ENCODE measurements around the gene TMEM107.

The TMEM107 gene

DNA sequence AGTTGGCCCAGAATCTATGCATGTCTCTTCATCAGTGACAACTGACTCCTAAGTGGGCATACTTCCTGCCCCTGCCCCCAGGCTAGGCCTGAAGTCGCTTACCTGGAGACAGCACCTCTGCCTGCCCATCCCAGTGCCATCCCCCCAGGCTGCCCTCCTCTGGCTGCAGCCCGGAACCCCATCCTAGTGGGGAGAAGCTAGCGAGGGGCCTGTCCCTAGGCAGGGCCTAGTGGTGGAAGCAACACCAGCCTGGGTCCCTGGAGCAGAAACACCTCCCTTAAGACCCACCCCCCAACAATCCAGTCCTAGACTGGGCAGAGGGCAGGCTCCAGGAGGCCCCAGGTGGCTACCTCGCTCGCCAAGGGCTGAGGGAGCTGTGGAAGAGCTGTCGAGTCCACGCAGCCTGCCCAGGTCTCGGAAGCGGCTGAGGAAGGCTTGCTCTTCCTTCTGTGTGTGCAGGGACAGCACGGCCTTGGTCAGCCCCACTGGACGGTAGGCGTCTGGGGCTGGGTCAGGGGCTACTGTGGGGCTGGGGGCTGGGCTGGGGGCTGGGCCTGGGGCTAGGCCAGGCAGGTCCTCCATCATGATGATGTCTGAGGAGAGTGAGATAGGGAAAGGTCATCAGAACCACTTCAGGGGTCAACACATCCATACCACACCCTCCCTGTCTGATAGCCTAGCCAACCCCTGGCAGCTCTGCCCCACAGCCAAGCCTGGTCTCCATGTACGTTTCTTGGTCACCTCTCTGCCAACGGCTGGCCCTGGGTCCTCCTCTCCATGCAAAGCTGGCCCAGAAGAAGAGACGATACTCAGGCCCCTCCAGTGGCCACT lies 31.6 kb downstream of the TMEM107 start:
- no peak overlapping the region for H3K4me3 ChIP-seq (ENCODE audit: low read length)
- no peaks in the 10 kb centered on the region for H3K9me3 ChIP-seq (replicated peaks; ENCODE audit: insufficient read depth, low read length)
- no peaks in the 10 kb centered on the region; the same call in 1 of the 2 replicates for H3K36me3 ChIP-seq (replicated peaks; ENCODE audit: insufficient read depth, low read length)
- no peaks in the 10 kb centered on the region for H3K4me1 ChIP-seq (ENCODE audit: low read length)
- no peaks in the 10 kb centered on the region for H3K27me3 ChIP-seq (replicated peaks; ENCODE audit: insufficient read depth, low read length)
- no peak overlapping the region for H3K4me2 ChIP-seq (ENCODE audit: low read depth, low read length)
- H3K79me2 ChIP-seq (ENCODE audit: low read length), result peaks cover 4% of the 10 kb centered on the region; the same call in 1 of the 2 replicates
- H3K9ac ChIP-seq (ENCODE audit: low read length), result no peak overlapping the region
- H3F3A ChIP-seq (ENCODE audit: insufficient read depth, low read length), result peaks cover 8% of the 10 kb centered on the region; the same call in 1 of the 2 replicates
- no peaks in the 10 kb centered on the region for H4K20me1 ChIP-seq (ENCODE audit: insufficient read depth, low read length)
- H2AFZ ChIP-seq (ENCODE audit: low read length), result no peak overlapping the region
- H3K27ac ChIP-seq (ENCODE audit: low read length), result no peak overlapping the region
- DNase-seq, result no peak
- TF ChIP-seq EZH2phosphoT487 (IDR thresholded peaks at IDR 0.05; ENCODE audit: low read length) (no peak), EZH2 (optimal IDR thresholded peaks at IDR 0.05; ENCODE audit: low read depth, low read length) (no peak)
- TF ChIP-seq, protein P1, sequence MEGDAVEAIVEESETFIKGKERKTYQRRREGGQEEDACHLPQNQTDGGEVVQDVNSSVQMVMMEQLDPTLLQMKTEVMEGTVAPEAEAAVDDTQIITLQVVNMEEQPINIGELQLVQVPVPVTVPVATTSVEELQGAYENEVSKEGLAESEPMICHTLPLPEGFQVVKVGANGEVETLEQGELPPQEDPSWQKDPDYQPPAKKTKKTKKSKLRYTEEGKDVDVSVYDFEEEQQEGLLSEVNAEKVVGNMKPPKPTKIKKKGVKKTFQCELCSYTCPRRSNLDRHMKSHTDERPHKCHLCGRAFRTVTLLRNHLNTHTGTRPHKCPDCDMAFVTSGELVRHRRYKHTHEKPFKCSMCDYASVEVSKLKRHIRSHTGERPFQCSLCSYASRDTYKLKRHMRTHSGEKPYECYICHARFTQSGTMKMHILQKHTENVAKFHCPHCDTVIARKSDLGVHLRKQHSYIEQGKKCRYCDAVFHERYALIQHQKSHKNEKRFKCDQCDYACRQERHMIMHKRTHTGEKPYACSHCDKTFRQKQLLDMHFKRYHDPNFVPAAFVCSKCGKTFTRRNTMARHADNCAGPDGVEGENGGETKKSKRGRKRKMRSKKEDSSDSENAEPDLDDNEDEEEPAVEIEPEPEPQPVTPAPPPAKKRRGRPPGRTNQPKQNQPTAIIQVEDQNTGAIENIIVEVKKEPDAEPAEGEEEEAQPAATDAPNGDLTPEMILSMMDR (IDR thresholded peaks at IDR 0.05; ENCODE audit: low read length), result no peak
- H3K9me2 ChIP-seq (replicated peaks; ENCODE audit: insufficient read depth, low read length), result no peaks in the 10 kb centered on the region

DNA sequence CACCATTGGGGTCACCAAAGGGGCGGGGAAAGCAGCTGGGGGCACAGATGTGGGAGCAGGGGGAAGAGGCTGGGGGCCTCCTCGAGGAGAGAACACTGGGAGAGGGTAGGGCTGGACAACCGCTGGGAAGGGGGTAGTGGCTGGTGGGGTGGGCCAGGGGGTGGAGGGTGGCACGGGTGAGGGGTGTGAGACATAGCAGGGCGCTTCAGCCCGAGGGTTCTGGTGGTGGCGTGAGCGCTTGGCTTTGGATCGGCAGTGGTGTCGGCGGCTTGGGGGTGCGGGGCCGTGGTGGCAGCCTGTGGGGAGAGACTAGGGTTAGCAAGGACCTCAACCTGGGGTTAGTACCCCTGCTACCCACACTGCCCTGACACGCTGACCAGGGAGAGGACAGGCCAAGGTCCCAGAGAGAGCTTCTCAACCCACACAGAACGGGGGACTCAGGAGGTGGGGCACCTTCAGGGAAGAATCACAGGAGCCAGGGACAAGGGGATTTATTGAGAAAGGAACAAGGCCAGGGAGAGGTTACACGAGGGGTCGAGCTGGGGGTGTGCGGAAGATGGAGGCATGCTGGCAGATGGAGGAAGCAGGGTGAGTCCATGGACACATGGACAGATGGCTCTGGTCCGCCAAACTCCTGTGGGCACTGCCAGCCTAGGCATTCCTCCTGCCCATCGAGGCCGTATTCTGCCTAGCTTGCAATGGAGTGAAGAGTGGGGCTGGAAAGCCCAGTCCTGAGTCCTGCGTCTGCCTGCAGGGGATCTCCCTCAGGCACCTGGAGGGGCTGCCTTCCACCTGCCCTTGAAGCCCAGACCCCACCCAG lies 32.4 kb downstream of the TMEM107 start:
- Histone ChIP-seq H3K79me2 (ENCODE audit: low read length) (no peaks in the 10 kb centered on the region), H3K9me3 (replicated peaks; ENCODE audit: insufficient read depth, low read length) (no peaks in the 10 kb centered on the region), H3K4me3 (ENCODE audit: low read length) (no peak overlapping the region), H3K27ac (ENCODE audit: low read length) (no peak overlapping the region), H4K20me1 (ENCODE audit: insufficient read depth, low read length) (no peaks in the 10 kb centered on the region), H3F3A (ENCODE audit: insufficient read depth, low read length) (peaks cover 16% of the 10 kb centered on the region; the same call in 1 of the 2 replicates), H3K9me2 (replicated peaks; ENCODE audit: insufficient read depth, low read length) (no peaks in the 10 kb centered on the region), H3K27me3 (replicated peaks; ENCODE audit: insufficient read depth, low read length) (no peaks in the 10 kb centered on the region), H3K4me2 (ENCODE audit: low read depth, low read length) (no peak overlapping the region), H3K9ac (ENCODE audit: low read length) (no peak overlapping the region), H2AFZ (ENCODE audit: low read length) (no peak overlapping the region), H3K4me1 (ENCODE audit: low read length) (no peaks in the 10 kb centered on the region), H3K36me3 (replicated peaks; ENCODE audit: insufficient read depth, low read length) (no peaks in the 10 kb centered on the region; the same call in 1 of the 2 replicates)
- TF ChIP-seq, protein P1 (IDR thresholded peaks at IDR 0.05; ENCODE audit: low read length), result no peak
- TF ChIP-seq EZH2phosphoT487 (IDR thresholded peaks at IDR 0.05; ENCODE audit: low read length) (no peak), EZH2 (optimal IDR thresholded peaks at IDR 0.05; ENCODE audit: low read depth, low read length) (no peak)
- no peak for DNase-seq

DNA sequence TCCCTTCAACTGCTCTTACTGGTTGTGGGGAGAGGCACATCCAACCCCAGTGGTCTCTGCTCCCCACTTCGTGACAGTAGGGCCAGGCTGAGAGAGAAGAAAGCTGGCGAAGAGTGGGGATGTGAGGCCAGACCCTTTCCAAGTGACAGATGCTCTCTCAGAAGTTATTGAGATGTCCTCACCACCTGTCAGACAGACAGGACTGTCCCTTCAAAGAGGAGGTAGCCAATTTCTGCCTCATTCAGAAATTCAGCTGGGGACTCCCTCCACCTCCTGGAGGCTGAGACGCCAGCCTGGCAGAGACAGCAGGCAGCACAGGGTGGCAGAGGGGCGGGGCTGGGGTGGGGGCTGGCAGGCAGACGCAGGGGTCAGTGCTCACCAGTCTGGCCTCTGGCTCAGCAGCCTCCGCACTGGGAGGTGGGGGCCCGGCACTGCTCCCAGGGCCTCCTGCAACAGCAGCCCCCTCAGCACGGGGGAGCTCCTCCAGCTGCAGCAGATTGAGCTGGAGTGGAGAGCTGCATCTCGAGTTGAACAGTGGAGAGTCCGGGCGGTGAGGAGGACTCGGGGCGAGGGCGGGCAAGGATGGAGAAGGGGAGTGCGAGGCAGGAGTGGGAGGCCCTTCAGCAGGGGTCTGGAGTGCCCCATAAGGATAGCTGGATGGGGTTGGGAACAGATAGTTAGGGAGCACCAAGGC lies 33.1 kb downstream of the TMEM107 start:
- TF ChIP-seq EZH2 (optimal IDR thresholded peaks at IDR 0.05; ENCODE audit: low read depth, low read length) (no peak), EZH2phosphoT487 (IDR thresholded peaks at IDR 0.05; ENCODE audit: low read length) (no peak)
- TF ChIP-seq, protein P1 (IDR thresholded peaks at IDR 0.05; ENCODE audit: low read length), result no peak
- Histone ChIP-seq H3K79me2 (ENCODE audit: low read length) (no peaks in the 10 kb centered on the region), H3K4me1 (ENCODE audit: low read length) (no peaks in the 10 kb centered on the region), H3K9me3 (replicated peaks; ENCODE audit: insufficient read depth, low read length) (no peaks in the 10 kb centered on the region), H3K36me3 (replicated peaks; ENCODE audit: insufficient read depth, low read length) (no peaks in the 10 kb centered on the region), H4K20me1 (ENCODE audit: insufficient read depth, low read length) (no peaks in the 10 kb centered on the region), H3F3A (ENCODE audit: insufficient read depth, low read length) (peaks cover 24% of the 10 kb centered on the region), H3K9ac (ENCODE audit: low read length) (no peak overlapping the region), H3K27ac (ENCODE audit: low read length) (no peak overlapping the region), H3K4me3 (ENCODE audit: low read length) (no peak overlapping the region), H3K9me2 (replicated peaks; ENCODE audit: insufficient read depth, low read length) (no peaks in the 10 kb centered on the region), H2AFZ (ENCODE audit: low read length) (no peak overlapping the region), H3K27me3 (replicated peaks; ENCODE audit: insufficient read depth, low read length) (no peaks in the 10 kb centered on the region), H3K4me2 (ENCODE audit: low read depth, low read length) (no peak overlapping the region)
- no peak for DNase-seq

Data from MM.1S (cell line).